ENCODE measurements around the gene DOCK3.

DNA sequence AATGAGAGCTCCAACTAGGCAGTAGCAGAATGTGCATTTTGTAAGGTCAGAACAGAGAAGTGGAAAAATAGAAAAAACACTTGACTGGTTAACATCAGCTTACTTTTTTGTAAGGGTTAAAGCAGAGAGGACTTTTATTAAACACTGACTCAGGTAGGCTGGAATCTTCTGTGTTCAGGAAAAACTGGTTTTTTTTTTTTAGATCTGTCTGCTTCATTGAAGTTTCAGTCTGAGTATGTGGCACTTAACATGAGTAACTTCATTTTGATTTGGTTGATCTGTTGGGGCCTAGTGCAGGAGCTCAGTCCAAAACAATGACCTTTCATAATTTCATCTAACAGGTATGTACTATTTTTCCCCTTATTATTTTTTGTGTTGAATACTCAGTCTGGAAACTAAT lies 141.1 kb downstream of the DOCK3 start:
- TF ChIP-seq EP300 (IDR thresholded peaks at IDR 0.05): no peak
- TF ChIP-seq, protein P1, sequence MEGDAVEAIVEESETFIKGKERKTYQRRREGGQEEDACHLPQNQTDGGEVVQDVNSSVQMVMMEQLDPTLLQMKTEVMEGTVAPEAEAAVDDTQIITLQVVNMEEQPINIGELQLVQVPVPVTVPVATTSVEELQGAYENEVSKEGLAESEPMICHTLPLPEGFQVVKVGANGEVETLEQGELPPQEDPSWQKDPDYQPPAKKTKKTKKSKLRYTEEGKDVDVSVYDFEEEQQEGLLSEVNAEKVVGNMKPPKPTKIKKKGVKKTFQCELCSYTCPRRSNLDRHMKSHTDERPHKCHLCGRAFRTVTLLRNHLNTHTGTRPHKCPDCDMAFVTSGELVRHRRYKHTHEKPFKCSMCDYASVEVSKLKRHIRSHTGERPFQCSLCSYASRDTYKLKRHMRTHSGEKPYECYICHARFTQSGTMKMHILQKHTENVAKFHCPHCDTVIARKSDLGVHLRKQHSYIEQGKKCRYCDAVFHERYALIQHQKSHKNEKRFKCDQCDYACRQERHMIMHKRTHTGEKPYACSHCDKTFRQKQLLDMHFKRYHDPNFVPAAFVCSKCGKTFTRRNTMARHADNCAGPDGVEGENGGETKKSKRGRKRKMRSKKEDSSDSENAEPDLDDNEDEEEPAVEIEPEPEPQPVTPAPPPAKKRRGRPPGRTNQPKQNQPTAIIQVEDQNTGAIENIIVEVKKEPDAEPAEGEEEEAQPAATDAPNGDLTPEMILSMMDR (IDR thresholded peaks at IDR 0.05): no peak
- no peak for TF ChIP-seq POLR2A (IDR thresholded peaks at IDR 0.05)
